Smooth muscle cell (in vitro differentiated cells): ENCODE results near the gene CTSL. TPM values are rescaled to one million over a fixed set of nuclear protein-coding genes. Genes with fewer than 3 reads are reported as not detected.

Experiments
- DNase-seq: peaks from one replicate; lab custom pipeline; 2025; ENCODE audit not compliant: unreplicated experiment; lab: John Stamatoyannopoulos, UW
- H2AFZ ChIP-seq: fragments of 200-600 bp; sonication (generic); 2 replicates; pipeline ENCODE4 v1.6.0; 2016; ENCODE audit warnings: antibody characterized with exemption, low read depth, mild to moderate bottlenecking
- H3F3A ChIP-seq: fragments of 200-600 bp; sonication (generic); 2 replicates; pipeline ENCODE4 v1.6.0; 2017; ENCODE audit warnings: antibody characterized with exemption, low read depth
- H3K27ac ChIP-seq: fragments of 200-600 bp; sonication (generic); 2 replicates; pipeline ENCODE4 v1.5.1; 2016; ENCODE audit warnings: low read depth, mild to moderate bottlenecking
- H3K27me3 ChIP-seq: fragments of 200-600 bp; sonication (generic); 2 replicates; pipeline ENCODE4 v1.6.1; 2016; ENCODE audit warnings: low read depth, mild to moderate bottlenecking
- H3K36me3 ChIP-seq: fragments of 200-600 bp; sonication (generic); 2 replicates; pipeline ENCODE4 v1.5.1; 2016; ENCODE audit warnings: low read depth
- H3K4me1 ChIP-seq: fragments of 200-600 bp; sonication (generic); 2 replicates; pipeline ENCODE4 v1.5.1; 2016; ENCODE audit warnings: low read depth
- H3K4me2 ChIP-seq: fragments of 200-600 bp; sonication (generic); 2 replicates; pipeline ENCODE4 v1.6.0; 2016; ENCODE audit warnings: mild to moderate bottlenecking
- H3K4me3 ChIP-seq: fragments of 200-600 bp; sonication (generic); 2 replicates; pipeline ENCODE4 v1.5.1; 2016; ENCODE audit warnings: mild to moderate bottlenecking
- H3K79me2 ChIP-seq: fragments of 200-600 bp; sonication (generic); 2 replicates; pipeline ENCODE4 v1.6.0; 2016; ENCODE audit warnings: low read depth, mild to moderate bottlenecking
- H3K9ac ChIP-seq: fragments of 200-600 bp; sonication (generic); 2 replicates; pipeline ENCODE4 v1.6.0; 2016; ENCODE audit warnings: low read depth
- H3K9me3 ChIP-seq: fragments of 200-600 bp; sonication (generic); replicated peaks from 2 replicates; pipeline ENCODE4 v1.5.1; 2016; ENCODE audit warnings: low read depth
- H4K20me1 ChIP-seq: fragments of 200-600 bp; sonication (generic); 2 replicates; pipeline ENCODE4 v1.6.0; 2016; ENCODE audit warnings: low read depth
- CTCF ChIP-seq: fragments of 200-600 bp; sonication (generic); IDR thresholded peaks from 2 replicates; pipeline ENCODE4 v1.5.1; 2017; ENCODE audit warnings: borderline replicate concordance, mild to moderate bottlenecking, antibody characterized with exemption; ENCODE audit not compliant: insufficient read depth, poor library complexity, severe bottlenecking
- WGBS: methylation state at CpG from one replicate; pipeline ENCODE4 v1.1.7; 2016; ENCODE audit warnings: low lambda C conversion rate; 5-methylcytosine and 5-hydroxymethylcytosine counted together
- polyA plus RNA-seq: library from polyadenylated mRNA; unstranded; fragments of >200 nt; fragmentation: Nextera tagmentation; extraction: Ambion mirVana; gene quantifications from 2 replicates; pipeline ENCODE4 v1.2.1, GENCODE V29; 2016
- total RNA-seq: library from RNA; depleted of rRNA; stranded (reverse); fragments of >200 nt; gene quantifications from 2 replicates; pipeline ENCODE4 v1.2.3, GENCODE V29; 2014

The CTSL gene
- total and polyA plus RNA-seq, 2 experiments from 2014 or later: 144 to 174 TPM

- WGBS: 85% methylated on average over 4 of the region's 4 CpGs
- H3K4me3 ChIP-seq: no peak overlapping the region
- no peaks in the 10 kb centered on the region for H3F3A ChIP-seq
- no peak overlapping the region for H2AFZ ChIP-seq
- no peak for DNase-seq
- H3K9ac ChIP-seq: no peak overlapping the region
- H3K27ac ChIP-seq: peak overlapping the region; percentile 59
- TF ChIP-seq CTCF: no peak
- H3K9me3 ChIP-seq: no peaks in the 10 kb centered on the region
- peaks cover 9% of the 10 kb centered on the region for H3K4me1 ChIP-seq
- H3K36me3 ChIP-seq: no peaks in the 10 kb centered on the region
- H3K79me2 ChIP-seq: no peaks in the 10 kb centered on the region
- H4K20me1 ChIP-seq: no peaks in the 10 kb centered on the region
- H3K4me2 ChIP-seq: no peak overlapping the region
- no peaks in the 10 kb centered on the region for H3K27me3 ChIP-seq
Measured at GRCh38 chr9:87699835-87700234, 26.1 kb upstream of the CTSL start.

GRCh38 chr9:87701491-87701890, 24.4 kb upstream of the CTSL start:
- no peak for TF ChIP-seq CTCF
- Histone ChIP-seq H3K27me3 (no peaks in the 10 kb centered on the region), H3K79me2 (no peaks in the 10 kb centered on the region), H3F3A (no peaks in the 10 kb centered on the region), H3K36me3 (no peaks in the 10 kb centered on the region), H4K20me1 (no peaks in the 10 kb centered on the region), H3K4me2 (peak overlapping the region; percentile 12), H3K9me3 (no peaks in the 10 kb centered on the region), H3K4me1 (peaks cover 9% of the 10 kb centered on the region), H3K27ac (peak overlapping the region; percentile 59), H3K4me3 (no peak overlapping the region), H3K9ac (no peak overlapping the region), H2AFZ (no peak overlapping the region)
- 72% methylated on average over 9 of the region's 9 CpGs for WGBS
- DNase-seq: no peak

GRCh38 chr9:87701931-87702421, 23.9 kb upstream of the CTSL start:
- no peaks in the 10 kb centered on the region for H3K9me3 ChIP-seq
- H3K4me1 ChIP-seq: peaks cover 9% of the 10 kb centered on the region
- no peak overlapping the region for H3K4me3 ChIP-seq
- H3K4me2 ChIP-seq: peak overlapping the region; percentile 12
- H3K27ac ChIP-seq: peak overlapping the region; percentile 59
- DNase-seq: no peak
- no peaks in the 10 kb centered on the region for H3K79me2 ChIP-seq
- no peak overlapping the region for H2AFZ ChIP-seq
- no peak overlapping the region for H3K9ac ChIP-seq
- no peaks in the 10 kb centered on the region for H4K20me1 ChIP-seq
- H3K27me3 ChIP-seq: no peaks in the 10 kb centered on the region
- no peak for TF ChIP-seq CTCF
- H3F3A ChIP-seq: no peaks in the 10 kb centered on the region
- WGBS: 44% methylated on average over 6 of the region's 6 CpGs
- H3K36me3 ChIP-seq: no peaks in the 10 kb centered on the region

GRCh38 chr9:87702921-87703320, 23.0 kb upstream of the CTSL start:
- H3K27me3 ChIP-seq: no peaks in the 10 kb centered on the region
- no peak for TF ChIP-seq CTCF
- no peak overlapping the region for H2AFZ ChIP-seq
- no peak overlapping the region for H3K4me2 ChIP-seq
- H3K36me3 ChIP-seq: no peaks in the 10 kb centered on the region
- no peak for DNase-seq
- no peaks in the 10 kb centered on the region for H3K79me2 ChIP-seq
- no peaks in the 10 kb centered on the region for H4K20me1 ChIP-seq
- H3F3A ChIP-seq: no peaks in the 10 kb centered on the region
- WGBS: 81% methylated on average over 9 of the region's 9 CpGs
- peaks cover 9% of the 10 kb centered on the region for H3K4me1 ChIP-seq
- H3K4me3 ChIP-seq: no peak overlapping the region
- H3K9me3 ChIP-seq: no peaks in the 10 kb centered on the region
- H3K9ac ChIP-seq: no peak overlapping the region
- H3K27ac ChIP-seq: peak overlapping the region; percentile 59
